Measurements from ENCODE around the gene THEM4. TPM values are rescaled to one million over a fixed set of nuclear protein-coding genes. Genes with fewer than 3 reads are reported as not detected.
"Not testable (repeated sequence)": the region's sequence is repeated elsewhere in the genome, so short reads cannot be mapped to it uniquely, and the experiment has no call there.

The THEM4 gene
- total RNA-seq, 1 experiment from 2014 or later, result 18.6 TPM

DNA sequence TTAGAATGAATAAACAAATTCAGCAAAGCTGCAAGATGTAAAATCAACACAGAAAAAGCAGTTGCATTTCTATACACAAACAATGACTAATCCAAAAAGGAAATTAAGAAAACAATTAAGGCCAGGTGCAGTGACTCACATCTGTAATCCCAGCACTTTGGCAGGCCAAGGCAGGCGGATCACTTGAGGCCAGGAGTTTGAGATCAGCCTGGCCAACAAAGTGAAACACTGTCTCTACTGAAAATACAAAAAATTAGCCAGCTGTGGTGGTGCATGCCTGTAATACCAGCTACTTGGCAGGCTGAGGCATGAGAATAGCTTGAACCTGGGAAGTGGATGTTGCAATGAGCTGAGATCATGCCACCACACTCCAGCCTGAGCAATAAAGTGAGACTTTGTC is 22.3 kb downstream of the THEM4 start:
- no peaks in the 10 kb centered on the region for H3K9me3 Mint-ChIP-seq (ENCODE audit: low read depth, unreplicated experiment)
- TF ChIP-seq, protein P1, sequence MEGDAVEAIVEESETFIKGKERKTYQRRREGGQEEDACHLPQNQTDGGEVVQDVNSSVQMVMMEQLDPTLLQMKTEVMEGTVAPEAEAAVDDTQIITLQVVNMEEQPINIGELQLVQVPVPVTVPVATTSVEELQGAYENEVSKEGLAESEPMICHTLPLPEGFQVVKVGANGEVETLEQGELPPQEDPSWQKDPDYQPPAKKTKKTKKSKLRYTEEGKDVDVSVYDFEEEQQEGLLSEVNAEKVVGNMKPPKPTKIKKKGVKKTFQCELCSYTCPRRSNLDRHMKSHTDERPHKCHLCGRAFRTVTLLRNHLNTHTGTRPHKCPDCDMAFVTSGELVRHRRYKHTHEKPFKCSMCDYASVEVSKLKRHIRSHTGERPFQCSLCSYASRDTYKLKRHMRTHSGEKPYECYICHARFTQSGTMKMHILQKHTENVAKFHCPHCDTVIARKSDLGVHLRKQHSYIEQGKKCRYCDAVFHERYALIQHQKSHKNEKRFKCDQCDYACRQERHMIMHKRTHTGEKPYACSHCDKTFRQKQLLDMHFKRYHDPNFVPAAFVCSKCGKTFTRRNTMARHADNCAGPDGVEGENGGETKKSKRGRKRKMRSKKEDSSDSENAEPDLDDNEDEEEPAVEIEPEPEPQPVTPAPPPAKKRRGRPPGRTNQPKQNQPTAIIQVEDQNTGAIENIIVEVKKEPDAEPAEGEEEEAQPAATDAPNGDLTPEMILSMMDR (IDR thresholded peaks at IDR 0.05; ENCODE audit: unreplicated experiment), result no peak
- DNase-seq, result peak; percentile 14
- CTCF ChIA-PET, result interaction anchor here (0.6 to 1.4 kb wide), 4 partner anchors 22 to 504 kb away, joined by 3 read pairs; no protein-coding TSS in a partner anchor
- BruUV-seq (replicated peaks), result no TSS peak
- peaks cover 11% of the 10 kb centered on the region for H3K36me3 Mint-ChIP-seq (ENCODE audit: insufficient read depth, unreplicated experiment)
- no peak overlapping the region for H3K4me3 Mint-ChIP-seq (ENCODE audit: low read depth, unreplicated experiment)
- intact Hi-C loops (cut with micrococcal nuclease; ENCODE audit: unreplicated experiment), result no loop called here
- H3K27me3 Mint-ChIP-seq (ENCODE audit: unreplicated experiment), result no peaks in the 10 kb centered on the region
- H3K4me1 Mint-ChIP-seq (ENCODE audit: low read depth, unreplicated experiment), result no peaks in the 10 kb centered on the region
- no peak overlapping the region for H3K27ac Mint-ChIP-seq (ENCODE audit: unreplicated experiment)

DNA sequence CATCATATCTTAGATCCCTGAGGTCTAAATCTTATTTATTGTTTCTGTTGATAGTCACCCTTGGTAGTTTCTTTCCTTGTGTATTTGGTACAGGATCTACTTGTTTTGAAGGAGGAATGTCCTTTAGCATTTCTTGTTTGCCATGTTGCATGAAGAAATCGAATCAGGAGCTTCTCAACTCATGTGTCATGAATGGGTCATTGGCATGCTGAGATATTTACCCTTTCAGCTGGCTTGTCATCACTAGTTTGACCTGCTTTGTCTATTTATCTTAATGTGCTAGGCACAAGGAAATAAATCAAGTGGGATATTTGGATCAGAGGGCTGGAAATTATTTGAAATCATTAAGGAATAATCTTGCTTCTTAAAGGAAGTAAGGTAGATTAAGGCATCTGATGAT is 23.8 kb downstream of the THEM4 start:
- intact Hi-C loops (cut with micrococcal nuclease; ENCODE audit: unreplicated experiment), result no loop called here
- H3K27me3 Mint-ChIP-seq (ENCODE audit: unreplicated experiment), result no peaks in the 10 kb centered on the region

DNA sequence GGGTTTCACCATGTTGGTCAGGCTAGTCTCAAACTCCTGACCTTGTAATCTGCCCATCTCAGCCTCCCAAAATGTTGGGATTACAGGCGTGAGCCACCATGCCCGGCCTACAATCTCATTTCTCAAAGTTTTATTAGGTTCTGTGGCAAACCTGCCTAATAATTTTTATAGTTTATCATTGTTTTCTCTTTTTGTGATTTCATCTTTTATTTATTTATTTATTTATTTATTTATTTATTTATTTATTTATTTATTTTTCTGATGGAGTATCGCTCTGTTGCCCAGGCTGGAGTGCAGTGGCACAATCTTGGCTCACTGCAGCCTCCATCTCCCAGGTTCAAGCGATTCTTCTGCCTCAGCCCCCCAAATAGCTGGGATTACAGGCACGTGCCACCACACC is 24.4 kb downstream of the THEM4 start:
- H3K4me1 Mint-ChIP-seq (ENCODE audit: low read depth, unreplicated experiment); H3K27me3 Mint-ChIP-seq (ENCODE audit: unreplicated experiment); H3K27ac Mint-ChIP-seq (ENCODE audit: unreplicated experiment); DNase-seq; H3K4me3 Mint-ChIP-seq (ENCODE audit: low read depth, unreplicated experiment); BruUV-seq (replicated peaks); intact Hi-C loops (cut with micrococcal nuclease; ENCODE audit: unreplicated experiment); H3K9me3 Mint-ChIP-seq (ENCODE audit: low read depth, unreplicated experiment); CTCF ChIA-PET: not testable (repeated sequence)
- peaks cover 11% of the 10 kb centered on the region for H3K36me3 Mint-ChIP-seq (ENCODE audit: insufficient read depth, unreplicated experiment)

More for the DNA sequence above, 23.8 kb downstream of the THEM4 start:
- Mint-ChIP-seq H3K9me3 (ENCODE audit: low read depth, unreplicated experiment) (no peaks in the 10 kb centered on the region), H3K27ac (ENCODE audit: unreplicated experiment) (no peak overlapping the region), H3K4me1 (ENCODE audit: low read depth, unreplicated experiment) (no peaks in the 10 kb centered on the region), H3K36me3 (ENCODE audit: insufficient read depth, unreplicated experiment) (peaks cover 11% of the 10 kb centered on the region), H3K4me3 (ENCODE audit: low read depth, unreplicated experiment) (no peak overlapping the region)
- TF ChIP-seq, protein P1 (IDR thresholded peaks at IDR 0.05; ENCODE audit: unreplicated experiment), result no peak
- BruUV-seq (replicated peaks), result no TSS peak
- DNase-seq, result no peak
- CTCF ChIA-PET, result no interaction called here

DNA sequence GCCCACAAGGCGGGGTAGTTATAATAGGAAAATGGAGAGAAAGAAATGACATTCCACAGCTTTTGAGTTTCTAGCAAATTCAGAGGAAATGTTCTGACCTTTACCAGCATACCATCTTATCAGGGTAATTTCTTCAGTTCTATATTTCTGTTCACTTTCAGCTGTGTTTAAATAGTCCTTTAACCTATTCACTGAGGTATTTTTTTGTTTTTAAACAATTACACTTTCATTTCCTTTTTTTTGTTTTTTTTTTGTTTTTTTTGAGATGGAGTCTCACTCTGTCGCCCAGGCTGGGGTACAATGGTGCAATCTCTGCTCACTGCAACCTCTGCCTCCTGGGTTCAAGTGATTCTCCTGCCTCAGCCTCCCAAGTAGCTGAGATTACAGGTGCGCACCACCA is 24.9 kb downstream of the THEM4 start:
- H3K27ac Mint-ChIP-seq (ENCODE audit: unreplicated experiment); H3K4me1 Mint-ChIP-seq (ENCODE audit: low read depth, unreplicated experiment); DNase-seq; H3K4me3 Mint-ChIP-seq (ENCODE audit: low read depth, unreplicated experiment); H3K9me3 Mint-ChIP-seq (ENCODE audit: low read depth, unreplicated experiment); BruUV-seq (replicated peaks); intact Hi-C loops (cut with micrococcal nuclease; ENCODE audit: unreplicated experiment); H3K27me3 Mint-ChIP-seq (ENCODE audit: unreplicated experiment): not testable (repeated sequence)
- CTCF ChIA-PET, result interaction anchor here (0.6 to 1.1 kb wide), 3 partner anchors 116 to 204 kb away, joined by 3 to 4 read pairs (median 3); no protein-coding TSS in a partner anchor
- H3K36me3 Mint-ChIP-seq (ENCODE audit: insufficient read depth, unreplicated experiment), result peaks cover 11% of the 10 kb centered on the region

DNA sequence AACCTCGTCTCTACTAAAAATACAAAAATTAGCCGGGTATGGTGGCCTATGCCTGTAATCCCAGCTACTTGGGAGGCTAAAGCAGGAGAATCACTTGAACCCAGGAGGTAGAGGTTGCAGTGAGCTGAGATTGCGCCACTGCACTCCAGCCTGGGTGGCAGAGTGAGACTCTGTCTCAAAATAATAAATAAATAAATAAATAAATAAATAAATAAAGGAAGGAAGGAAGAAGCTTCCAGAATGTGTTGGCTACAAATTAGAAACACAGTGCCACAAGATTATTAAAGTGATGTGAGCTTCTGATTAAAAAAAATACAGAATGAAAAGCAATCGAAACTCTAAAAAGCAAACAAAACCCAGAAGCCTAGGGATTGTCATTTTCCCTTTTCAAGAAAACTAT is 25.4 kb downstream of the THEM4 start:
- DNase-seq; H3K27ac Mint-ChIP-seq (ENCODE audit: unreplicated experiment); BruUV-seq (replicated peaks); H3K27me3 Mint-ChIP-seq (ENCODE audit: unreplicated experiment); H3K9me3 Mint-ChIP-seq (ENCODE audit: low read depth, unreplicated experiment); intact Hi-C loops (cut with micrococcal nuclease; ENCODE audit: unreplicated experiment); H3K4me1 Mint-ChIP-seq (ENCODE audit: low read depth, unreplicated experiment); H3K4me3 Mint-ChIP-seq (ENCODE audit: low read depth, unreplicated experiment): not testable (repeated sequence)
- CTCF ChIA-PET, result interaction anchor here (0.6 to 1.1 kb wide), 3 partner anchors 117 to 203 kb away, joined by 3 to 4 read pairs (median 3); no protein-coding TSS in a partner anchor
- peaks cover 11% of the 10 kb centered on the region for H3K36me3 Mint-ChIP-seq (ENCODE audit: insufficient read depth, unreplicated experiment)

DNA sequence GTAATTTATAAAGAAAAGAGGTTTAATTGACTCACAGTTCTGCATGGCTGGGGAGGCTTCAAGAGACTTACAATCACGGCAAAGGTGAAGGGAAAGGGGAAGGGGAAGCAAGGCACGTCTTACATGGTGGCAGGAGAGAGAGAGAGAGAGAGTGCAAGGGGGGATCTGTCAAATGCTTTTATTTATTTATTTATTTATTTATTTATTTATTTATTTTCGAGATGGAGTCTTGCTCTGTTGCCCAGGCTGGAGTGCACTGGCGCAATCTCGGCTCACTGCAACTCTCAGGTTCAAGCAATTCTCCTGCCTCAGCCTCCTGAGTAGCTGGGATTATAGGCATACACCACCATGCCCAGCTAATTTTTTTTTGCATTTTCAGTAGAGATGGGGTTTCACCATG is 26.4 kb downstream of the THEM4 start:
- H3K4me3 Mint-ChIP-seq (ENCODE audit: low read depth, unreplicated experiment); BruUV-seq (replicated peaks); H3K9me3 Mint-ChIP-seq (ENCODE audit: low read depth, unreplicated experiment); DNase-seq; H3K36me3 Mint-ChIP-seq (ENCODE audit: insufficient read depth, unreplicated experiment); H3K27ac Mint-ChIP-seq (ENCODE audit: unreplicated experiment); H3K27me3 Mint-ChIP-seq (ENCODE audit: unreplicated experiment); intact Hi-C loops (cut with micrococcal nuclease; ENCODE audit: unreplicated experiment); H3K4me1 Mint-ChIP-seq (ENCODE audit: low read depth, unreplicated experiment): not testable (repeated sequence)
- CTCF ChIA-PET, result interaction anchor here (0.8 to 1.8 kb wide), 2 partner anchors 15 to 43 kb away, joined by 5 to 6 read pairs; partner anchors contain the start of gene C2CD4D
